Esophagus muscularis mucosa (tissue), 4 donors: ENCODE results near the gene RHBDF2.

Experiments used
- CTCF ChIP-seq, 3 experiments: fragments of 200-600 bp in 2 of 3; fragments of 450-650 bp in 1 of 3; sonication (generic) in 2 of 3; IDR thresholded peaks; one replicate each; pipeline ENCODE4 v1.5.1; 2017 to 2019; ENCODE audit warnings: antibody characterized with exemption in 3 of 3, mild to moderate bottlenecking in 2 of 3, moderate library complexity in 1 of 3
- EP300 ChIP-seq: sonication (generic); formaldehyde crosslinking; IDR thresholded peaks from one replicate; pipeline ENCODE4 v1.6.1; 2017; ENCODE audit warnings: antibody characterized with exemption
- POLR2AphosphoS5 ChIP-seq, 2 donors: sonication (generic); formaldehyde crosslinking; IDR thresholded peaks; one replicate each; pipeline ENCODE4 v1.6.1; 2017; ENCODE audit warnings: antibody characterized with exemption in 2 of 2

GRCh38 chr17:76543482-76543825 lies 42.2 kb upstream of the RHBDF2 start:
- TF ChIP-seq CTCF (IDR thresholded peaks at IDR 0.05) (no peak), EP300 (no peak), POLR2AphosphoS5 (IDR thresholded peaks at IDR 0.05) (no peak)
